ENCODE measurements around the gene RPGR. TPM values are rescaled to one million over a fixed set of nuclear protein-coding genes. Genes with fewer than 3 reads are reported as not detected.

Gene RPGR
- total RNA-seq, 1 donor from 2014 or later = 9.2 TPM

- DNase-seq (ENCODE audit: extremely low spot score, unreplicated experiment) = no peak
- H3K27ac Mint-ChIP-seq (ENCODE audit: unreplicated experiment) = no peak within 1 kb of the TSS
- no peaks in the 10 kb centered on the region for H3K9me3 Mint-ChIP-seq (ENCODE audit: unreplicated experiment)
- no peaks in the 10 kb centered on the region for H3K36me3 Mint-ChIP-seq (ENCODE audit: unreplicated experiment)
- no peaks in the 10 kb centered on the region for H3K4me1 Mint-ChIP-seq (ENCODE audit: unreplicated experiment)
- no peak for TF ChIP-seq CTCF (IDR thresholded peaks at IDR 0.05)
- H3K27me3 Mint-ChIP-seq (ENCODE audit: unreplicated experiment) = no peaks in the 10 kb centered on the region
- H3K4me3 Mint-ChIP-seq (ENCODE audit: unreplicated experiment) = no peak within 1 kb of the TSS
Observed at GRCh38 chrX:38352362-38352761, 25.1 kb upstream of the RPGR start, which contains the start of gene OTC. OTC (plus strand) TSS chrX:38352604; CDS start chrX:38352697, 93 bp downstream.

- no peaks in the 10 kb centered on the region for H3K9me3 Mint-ChIP-seq (ENCODE audit: unreplicated experiment)
- H3K4me1 Mint-ChIP-seq (ENCODE audit: unreplicated experiment) = no peaks in the 10 kb centered on the region
- H3K4me3 Mint-ChIP-seq (ENCODE audit: unreplicated experiment) = no peak overlapping the region
- H3K36me3 Mint-ChIP-seq (ENCODE audit: unreplicated experiment) = no peaks in the 10 kb centered on the region
- no peaks in the 10 kb centered on the region for H3K27me3 Mint-ChIP-seq (ENCODE audit: unreplicated experiment)
- no peak overlapping the region for H3K27ac Mint-ChIP-seq (ENCODE audit: unreplicated experiment)
- no peak for TF ChIP-seq CTCF (IDR thresholded peaks at IDR 0.05)
- no peak for DNase-seq (ENCODE audit: extremely low spot score, unreplicated experiment)
Observed at GRCh38 chrX:38351346-38351745, 24.0 kb upstream of the RPGR start.

- no peaks in the 10 kb centered on the region for H3K27me3 Mint-ChIP-seq (ENCODE audit: unreplicated experiment)
- H3K9me3 Mint-ChIP-seq (ENCODE audit: unreplicated experiment) = peaks cover 8% of the 10 kb centered on the region
- H3K27ac Mint-ChIP-seq (ENCODE audit: unreplicated experiment) = no peak overlapping the region
- H3K36me3 Mint-ChIP-seq (ENCODE audit: unreplicated experiment) = no peaks in the 10 kb centered on the region
- H3K4me1 Mint-ChIP-seq (ENCODE audit: unreplicated experiment) = no peaks in the 10 kb centered on the region
- H3K4me3 Mint-ChIP-seq (ENCODE audit: unreplicated experiment) = no peak overlapping the region
- DNase-seq (ENCODE audit: extremely low spot score, unreplicated experiment) = no peak
- no peak for TF ChIP-seq CTCF (IDR thresholded peaks at IDR 0.05)
Observed at GRCh38 chrX:38347136-38347535, 19.8 kb upstream of the RPGR start.

GRCh38 chrX:38346150-38346549 lies 18.8 kb upstream of the RPGR start:
- no peaks in the 10 kb centered on the region for H3K4me1 Mint-ChIP-seq (ENCODE audit: unreplicated experiment)
- peaks cover 13% of the 10 kb centered on the region for H3K9me3 Mint-ChIP-seq (ENCODE audit: unreplicated experiment)

More at GRCh38 chrX:38346150-38346549, 18.8 kb upstream of the RPGR start:
- no peak for TF ChIP-seq CTCF (IDR thresholded peaks at IDR 0.05)
- DNase-seq (ENCODE audit: extremely low spot score, unreplicated experiment) = no peak
- Mint-ChIP-seq H3K27ac (ENCODE audit: unreplicated experiment) (no peak overlapping the region), H3K4me3 (ENCODE audit: unreplicated experiment) (no peak overlapping the region), H3K27me3 (ENCODE audit: unreplicated experiment) (no peaks in the 10 kb centered on the region), H3K36me3 (ENCODE audit: unreplicated experiment) (no peaks in the 10 kb centered on the region)

Measured in osteocyte (in vitro differentiated cells).